ENCODE data around the gene CCDC68. TPM values are rescaled to one million over a fixed set of nuclear protein-coding genes. Genes with fewer than 3 reads are reported as not detected.

CCDC68 gene
- total and polyA plus RNA-seq, 2 of the 13 experiments (the other 11 are each of a cell fraction or from before 2014, with no cell fraction given): 4.6 to 13.3 TPM

DNA sequence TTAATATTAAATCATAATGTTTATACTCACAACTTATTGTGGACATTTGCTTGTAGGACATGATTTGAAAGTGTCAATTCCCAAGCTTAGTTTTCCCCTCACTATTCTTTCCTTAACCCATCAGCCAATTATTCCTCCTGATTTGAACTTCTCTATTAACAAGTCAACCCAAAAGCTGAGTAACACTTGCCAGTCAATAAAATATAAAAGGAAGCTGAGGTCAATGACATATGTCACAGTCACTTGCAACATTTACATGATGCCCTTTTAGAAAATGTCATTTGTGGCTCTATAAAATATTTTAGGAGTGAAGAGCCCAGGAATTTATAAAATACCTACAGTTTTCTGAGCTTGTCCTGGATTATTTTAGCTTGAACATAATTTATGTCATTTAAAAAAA is 7.2 kb downstream of the CCDC68 start:
- Histone ChIP-seq H3K9me3 (ENCODE audit: low read length) (no peaks in the 10 kb centered on the region), H2AFZ (ENCODE audit: low read length) (no peak overlapping the region), H3K9ac (ENCODE audit: insufficient read depth, low read depth, low read length) (no peak overlapping the region), H3K27me3 (ENCODE audit: control insufficient read depth in 1 of 2, insufficient read depth in 2 of 2, low read length in 2 of 2) (no peaks in the 10 kb centered on the region), H3K36me3 (replicated peaks in 1 of 2; ENCODE audit: control insufficient read depth in 1 of 2, insufficient read depth in 2 of 2, low read length in 2 of 2) (no peaks in the 10 kb centered on the region), H3K4me2 (ENCODE audit: low read depth, low read length) (no peak overlapping the region), H3K4me1 (ENCODE audit: insufficient read depth, low read length) (peaks cover 33% of the 10 kb centered on the region), H4K20me1 (ENCODE audit: insufficient read depth, low read length) (no peaks in the 10 kb centered on the region), H3K4me3 (replicated peaks in 1 of 3; ENCODE audit: insufficient read depth in 1 of 3, low read depth in 2 of 3, low read length in 3 of 3) (no peak overlapping the region), H3K27ac (ENCODE audit: extremely low read length, insufficient read depth, low read length) (no peak overlapping the region), H3K79me2 (ENCODE audit: insufficient read depth, low read length) (peaks cover 8% of the 10 kb centered on the region)
- intact Hi-C loops (cut with micrococcal nuclease; ENCODE audit: unreplicated experiment) (loop anchor here (10.0 kb wide), 1 partner anchor 567 kb away; no protein-coding TSS in a partner anchor), in situ Hi-C loops (cut with HindIII; ENCODE audit: extremely low pct_ligation_motif_present, low pct_unique_long_range_greater_than_20kb) (no loop called here)
- POLR2A ChIA-PET: no interaction called here
- BruUV-seq (replicated peaks): no TSS peak
- CTCF ChIA-PET (ENCODE audit: low intra/inter-chr PET ratio, low total read pairs): no interaction called here
- no peak for ATAC-seq
- no peak for DNase-seq (ENCODE audit: low spot score)
- TF ChIP-seq ZNF878 (CRISPR knock-in tag; IDR thresholded peaks at IDR 0.05): no peak
- TF ChIP-seq FOSL1 (CRISPR knock-in tag; IDR thresholded peaks at IDR 0.05; ENCODE audit: borderline replicate concordance): no peak
- no peak for TF ChIP-seq TCF7L2 (IDR thresholded peaks at IDR 0.05; ENCODE audit: low read depth, low read length)
- TF ChIP-seq, protein P1, sequence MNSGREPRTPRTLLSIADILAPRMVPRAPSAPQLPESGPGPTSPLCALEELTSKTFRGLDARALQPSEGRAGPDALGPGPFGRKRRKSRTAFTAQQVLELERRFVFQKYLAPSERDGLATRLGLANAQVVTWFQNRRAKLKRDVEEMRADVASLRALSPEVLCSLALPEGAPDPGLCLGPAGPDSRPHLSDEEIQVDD (CRISPR knock-in tag; IDR thresholded peaks at IDR 0.05; ENCODE audit: borderline replicate concordance): no peak
- TF ChIP-seq PPARG (CRISPR knock-in tag; conservative IDR thresholded peaks at IDR 0.05): no peak
- no peak for TF ChIP-seq RFXAP (CRISPR knock-in tag; IDR thresholded peaks at IDR 0.05; ENCODE audit: borderline replicate concordance)
- TF ChIP-seq MAFF (IDR thresholded peaks at IDR 0.05; ENCODE audit: low read depth, low read length): no peak
- TF ChIP-seq, protein P2, sequence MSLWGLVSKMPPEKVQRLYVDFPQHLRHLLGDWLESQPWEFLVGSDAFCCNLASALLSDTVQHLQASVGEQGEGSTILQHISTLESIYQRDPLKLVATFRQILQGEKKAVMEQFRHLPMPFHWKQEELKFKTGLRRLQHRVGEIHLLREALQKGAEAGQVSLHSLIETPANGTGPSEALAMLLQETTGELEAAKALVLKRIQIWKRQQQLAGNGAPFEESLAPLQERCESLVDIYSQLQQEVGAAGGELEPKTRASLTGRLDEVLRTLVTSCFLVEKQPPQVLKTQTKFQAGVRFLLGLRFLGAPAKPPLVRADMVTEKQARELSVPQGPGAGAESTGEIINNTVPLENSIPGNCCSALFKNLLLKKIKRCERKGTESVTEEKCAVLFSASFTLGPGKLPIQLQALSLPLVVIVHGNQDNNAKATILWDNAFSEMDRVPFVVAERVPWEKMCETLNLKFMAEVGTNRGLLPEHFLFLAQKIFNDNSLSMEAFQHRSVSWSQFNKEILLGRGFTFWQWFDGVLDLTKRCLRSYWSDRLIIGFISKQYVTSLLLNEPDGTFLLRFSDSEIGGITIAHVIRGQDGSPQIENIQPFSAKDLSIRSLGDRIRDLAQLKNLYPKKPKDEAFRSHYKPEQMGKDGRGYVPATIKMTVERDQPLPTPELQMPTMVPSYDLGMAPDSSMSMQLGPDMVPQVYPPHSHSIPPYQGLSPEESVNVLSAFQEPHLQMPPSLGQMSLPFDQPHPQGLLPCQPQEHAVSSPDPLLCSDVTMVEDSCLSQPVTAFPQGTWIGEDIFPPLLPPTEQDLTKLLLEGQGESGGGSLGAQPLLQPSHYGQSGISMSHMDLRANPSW (CRISPR knock-in tag; IDR thresholded peaks at IDR 0.05; ENCODE audit: borderline replicate concordance): no peak
- no peak for TF ChIP-seq ISL2 (CRISPR knock-in tag; IDR thresholded peaks at IDR 0.05)
- TF ChIP-seq, protein P3, sequence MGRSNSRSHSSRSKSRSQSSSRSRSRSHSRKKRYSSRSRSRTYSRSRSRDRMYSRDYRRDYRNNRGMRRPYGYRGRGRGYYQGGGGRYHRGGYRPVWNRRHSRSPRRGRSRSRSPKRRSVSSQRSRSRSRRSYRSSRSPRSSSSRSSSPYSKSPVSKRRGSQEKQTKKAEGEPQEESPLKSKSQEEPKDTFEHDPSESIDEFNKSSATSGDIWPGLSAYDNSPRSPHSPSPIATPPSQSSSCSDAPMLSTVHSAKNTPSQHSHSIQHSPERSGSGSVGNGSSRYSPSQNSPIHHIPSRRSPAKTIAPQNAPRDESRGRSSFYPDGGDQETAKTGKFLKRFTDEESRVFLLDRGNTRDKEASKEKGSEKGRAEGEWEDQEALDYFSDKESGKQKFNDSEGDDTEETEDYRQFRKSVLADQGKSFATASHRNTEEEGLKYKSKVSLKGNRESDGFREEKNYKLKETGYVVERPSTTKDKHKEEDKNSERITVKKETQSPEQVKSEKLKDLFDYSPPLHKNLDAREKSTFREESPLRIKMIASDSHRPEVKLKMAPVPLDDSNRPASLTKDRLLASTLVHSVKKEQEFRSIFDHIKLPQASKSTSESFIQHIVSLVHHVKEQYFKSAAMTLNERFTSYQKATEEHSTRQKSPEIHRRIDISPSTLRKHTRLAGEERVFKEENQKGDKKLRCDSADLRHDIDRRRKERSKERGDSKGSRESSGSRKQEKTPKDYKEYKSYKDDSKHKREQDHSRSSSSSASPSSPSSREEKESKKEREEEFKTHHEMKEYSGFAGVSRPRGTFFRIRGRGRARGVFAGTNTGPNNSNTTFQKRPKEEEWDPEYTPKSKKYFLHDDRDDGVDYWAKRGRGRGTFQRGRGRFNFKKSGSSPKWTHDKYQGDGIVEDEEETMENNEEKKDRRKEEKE (IDR thresholded peaks at IDR 0.05): no peak
- TF ChIP-seq YEATS4 (CRISPR knock-in tag; IDR thresholded peaks at IDR 0.05; ENCODE audit: borderline replicate concordance): no peak
- TF ChIP-seq, protein P4, sequence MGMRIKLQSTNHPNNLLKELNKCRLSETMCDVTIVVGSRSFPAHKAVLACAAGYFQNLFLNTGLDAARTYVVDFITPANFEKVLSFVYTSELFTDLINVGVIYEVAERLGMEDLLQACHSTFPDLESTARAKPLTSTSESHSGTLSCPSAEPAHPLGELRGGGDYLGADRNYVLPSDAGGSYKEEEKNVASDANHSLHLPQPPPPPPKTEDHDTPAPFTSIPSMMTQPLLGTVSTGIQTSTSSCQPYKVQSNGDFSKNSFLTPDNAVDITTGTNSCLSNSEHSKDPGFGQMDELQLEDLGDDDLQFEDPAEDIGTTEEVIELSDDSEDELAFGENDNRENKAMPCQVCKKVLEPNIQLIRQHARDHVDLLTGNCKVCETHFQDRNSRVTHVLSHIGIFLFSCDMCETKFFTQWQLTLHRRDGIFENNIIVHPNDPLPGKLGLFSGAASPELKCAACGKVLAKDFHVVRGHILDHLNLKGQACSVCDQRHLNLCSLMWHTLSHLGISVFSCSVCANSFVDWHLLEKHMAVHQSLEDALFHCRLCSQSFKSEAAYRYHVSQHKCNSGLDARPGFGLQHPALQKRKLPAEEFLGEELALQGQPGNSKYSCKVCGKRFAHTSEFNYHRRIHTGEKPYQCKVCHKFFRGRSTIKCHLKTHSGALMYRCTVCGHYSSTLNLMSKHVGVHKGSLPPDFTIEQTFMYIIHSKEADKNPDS (CRISPR knock-in tag; IDR thresholded peaks at IDR 0.05): no peak
- no peak for FAIRE-seq

Data from HepG2 (cell line).